NCI-H1092 treated with DMSO at 0.1 percent for 48 hours (cell line): ENCODE measurements around the gene TMEM59.
"Not testable (repeated sequence)": the region's sequence is repeated elsewhere in the genome, so short reads cannot be mapped to it uniquely, and the experiment has no call there.

Source experiments
- DNase-seq: peaks from one replicate; lab custom pipeline; 2025; lab: John Stamatoyannopoulos, UW

TMEM59 gene

DNA sequence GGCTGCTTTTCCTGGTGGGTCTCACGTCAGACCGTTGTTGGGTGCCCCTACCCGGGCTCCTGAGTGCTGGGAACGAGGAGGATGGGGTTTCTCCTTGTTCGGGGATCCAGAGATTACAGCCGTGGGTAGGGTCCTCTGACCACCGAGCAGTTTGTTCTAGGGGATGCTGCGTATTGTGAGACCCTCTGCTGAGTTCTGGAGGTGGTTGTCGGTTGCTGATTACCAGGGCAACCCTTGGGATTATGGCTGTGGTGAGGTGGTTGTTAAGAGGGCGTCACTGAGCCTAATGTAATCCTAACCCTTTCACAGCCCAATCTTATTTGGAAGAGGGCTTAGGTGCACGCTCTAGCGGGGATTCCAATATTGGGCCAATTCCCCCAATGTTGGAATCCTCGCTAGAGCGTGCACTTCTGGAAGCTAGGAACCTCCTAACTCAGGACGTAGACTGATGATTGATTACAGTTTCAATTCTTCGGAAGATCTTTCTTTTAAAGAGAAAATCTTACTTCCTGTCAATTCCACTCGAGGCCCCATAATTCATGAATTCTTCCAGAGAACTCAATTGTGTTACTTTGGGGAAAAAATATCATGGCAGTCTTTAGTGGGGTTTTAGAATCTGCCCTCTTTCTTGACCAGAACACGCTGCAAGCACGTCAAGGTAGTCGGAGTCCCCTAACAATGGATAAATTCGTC, 887 bp upstream of the TMEM59 start:
- DNase-seq, result peak; percentile 30

- DNase-seq, result peak; percentile 21
Measured at GRCh38 chr1:54052431-54052933, 522 bp downstream of the TMEM59 start.

GRCh38 chr1:54051933-54052430, 1.0 kb downstream of the TMEM59 start:
- no peak for DNase-seq

- DNase-seq, result not testable (repeated sequence)
Measured at GRCh38 chr1:54050435-54050834, 2.6 kb downstream of the TMEM59 start.

- DNase-seq, result no peak
Measured at GRCh38 chr1:54047384-54048305, 5.4 kb downstream of the TMEM59 start.

DNA sequence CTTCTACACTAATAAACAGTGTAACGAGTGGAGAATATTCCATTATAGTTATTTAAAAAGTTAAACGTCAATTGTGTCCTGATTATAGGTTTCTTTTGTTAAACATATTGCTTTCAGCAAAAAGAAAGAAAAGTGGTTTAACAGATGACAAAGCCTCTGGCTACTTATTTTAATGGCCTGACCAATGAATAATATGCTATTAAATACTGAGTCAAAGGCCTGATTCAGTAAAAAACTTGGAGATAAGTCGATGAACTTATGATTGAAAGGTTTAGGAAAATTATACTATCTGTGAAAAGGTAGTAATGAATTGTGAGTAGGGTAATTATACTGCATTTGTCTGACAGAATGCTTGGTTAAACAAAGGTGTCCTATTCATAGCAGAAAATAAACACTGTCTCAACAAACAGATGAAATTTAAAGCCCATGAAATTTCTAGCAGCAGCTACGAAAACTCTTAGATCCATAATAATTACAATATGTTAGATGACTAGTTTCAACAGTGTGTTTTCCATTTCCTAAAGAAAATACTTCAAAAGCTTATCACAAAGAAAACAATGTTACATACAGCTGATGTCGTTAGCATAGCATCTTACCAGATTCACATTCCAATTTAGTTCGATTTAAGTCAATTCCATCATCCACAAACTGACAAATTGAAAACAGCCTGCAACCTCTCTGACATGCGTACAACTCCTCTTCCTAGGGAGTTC, 6.2 kb downstream of the TMEM59 start:
- no peak for DNase-seq

GRCh38 chr1:54045496-54045895, 7.5 kb downstream of the TMEM59 start:
- DNase-seq, result no peak

DNA sequence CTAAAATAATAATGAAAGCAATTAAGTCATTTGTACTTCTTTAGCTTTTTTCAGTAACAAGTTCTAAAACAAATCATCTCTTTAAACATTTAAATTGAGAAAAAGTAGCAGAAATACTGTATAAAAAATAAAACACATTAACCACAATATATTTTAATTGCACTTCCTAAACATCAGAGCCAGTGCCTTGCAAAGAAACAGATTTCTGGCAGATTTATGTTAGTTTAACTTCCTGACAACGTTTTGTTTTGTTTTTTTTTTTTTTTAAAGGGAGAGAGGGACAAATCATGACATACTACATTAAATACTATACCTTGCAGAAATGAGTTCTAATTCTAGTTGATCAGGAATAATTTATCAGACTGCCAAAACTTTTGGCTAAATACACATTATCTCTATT, 11.2 kb downstream of the TMEM59 start:
- no peak for DNase-seq

DNA sequence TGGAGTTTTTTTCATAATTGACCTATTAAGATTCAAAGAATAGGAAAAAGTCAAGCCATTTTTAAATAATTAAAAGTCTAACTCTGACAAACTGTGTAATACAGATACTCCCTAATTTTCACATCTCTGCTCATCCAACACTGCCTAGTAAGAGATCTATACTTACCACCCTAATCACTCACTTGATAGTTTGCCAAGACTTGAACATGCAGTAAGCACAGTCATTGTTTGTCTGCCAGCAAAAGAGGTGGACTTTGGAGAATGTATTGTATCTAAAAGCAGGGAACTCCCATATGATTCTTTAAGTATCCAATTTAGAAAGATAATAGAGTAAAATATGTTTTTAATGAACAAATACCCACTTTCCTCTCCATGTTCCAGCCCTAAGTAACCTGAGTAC, 15.5 kb downstream of the TMEM59 start:
- DNase-seq, result no peak

- no peak for DNase-seq
Measured at GRCh38 chr1:54028306-54029251, 24.4 kb downstream of the TMEM59 start.

DNA sequence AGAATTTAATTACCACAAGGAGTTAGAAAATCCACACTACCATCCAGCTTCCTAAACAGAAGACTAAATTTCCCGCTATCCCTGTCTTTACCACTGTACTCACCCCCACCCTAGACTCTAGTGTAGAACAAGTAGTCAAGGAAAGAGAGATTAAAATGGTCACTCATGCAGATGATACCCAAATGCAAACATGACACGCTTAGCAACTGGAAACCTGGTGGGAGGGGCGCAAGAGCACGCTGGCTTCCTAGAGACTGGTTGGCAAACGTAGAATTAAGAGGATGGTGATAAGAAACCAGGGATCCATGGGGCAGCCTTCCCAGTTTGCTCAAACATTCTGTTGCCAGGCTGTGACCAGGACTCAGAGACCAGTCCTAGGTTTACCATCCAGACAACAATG, 25.2 kb downstream of the TMEM59 start:
- DNase-seq, result no peak

- not testable (repeated sequence) for DNase-seq
Measured at GRCh38 chr1:54024811-54025210, 28.2 kb downstream of the TMEM59 start.

DNA sequence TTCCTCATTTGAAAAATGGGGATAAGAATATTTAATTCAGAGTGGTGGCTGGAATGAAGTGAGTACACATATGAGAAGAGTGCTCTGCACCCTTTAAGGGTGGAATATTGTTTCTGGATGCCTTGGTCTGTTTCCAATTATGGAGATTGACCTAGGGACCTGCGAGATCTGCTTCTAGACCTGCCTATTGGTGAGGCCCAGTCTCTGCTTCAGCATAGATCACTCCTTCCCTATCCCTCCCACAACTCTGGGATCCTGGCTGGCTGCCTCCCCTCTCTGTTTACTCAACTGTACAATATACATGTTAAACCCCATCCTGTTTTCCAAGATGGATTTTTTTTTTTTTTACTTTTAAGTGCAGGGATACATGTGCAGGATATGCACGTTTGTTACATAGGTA, 28.6 kb downstream of the TMEM59 start:
- DNase-seq, result no peak

GRCh38 chr1:54019562-54020176, 33.3 kb downstream of the TMEM59 start:
- not testable (repeated sequence) for DNase-seq

GRCh38 chr1:54018635-54019034, 34.4 kb downstream of the TMEM59 start:
- no peak for DNase-seq

DNA sequence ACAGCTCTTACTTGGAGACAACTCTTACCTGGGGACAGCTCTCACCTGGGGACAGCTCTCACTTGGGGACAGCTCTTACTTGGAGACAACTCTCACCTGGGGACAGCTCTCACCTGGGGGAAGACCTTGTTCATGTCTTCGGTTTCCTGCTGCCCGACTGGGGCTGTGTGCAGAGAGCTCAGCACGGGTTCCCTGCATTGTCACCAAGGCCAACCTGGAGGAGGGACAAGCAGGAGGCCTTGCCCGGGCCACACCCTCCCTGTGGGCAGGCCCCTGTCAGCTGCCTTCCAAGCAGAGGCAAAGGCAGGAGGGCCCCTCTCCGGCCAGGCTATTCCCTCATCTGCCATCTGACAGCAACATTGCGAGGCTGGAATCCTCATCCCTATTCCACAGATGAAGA, 35.0 kb downstream of the TMEM59 start, which contains the start of gene LDLRAD1:
Gene LDLRAD1, minus strand, starts transcription at position 208 of the 400 bp plus-strand sequence. Its CDS starts 74 bp downstream, at position 134.
- DNase-seq, result no peak

GRCh38 chr1:54016343-54017282, 36.4 kb downstream of the TMEM59 start:
- no peak for DNase-seq

- no peak for DNase-seq
Measured at GRCh38 chr1:54014009-54014629, 38.9 kb downstream of the TMEM59 start.
